GM23338 (cell line): ENCODE results near the gene SSH3. TPM values are rescaled to one million over a fixed set of nuclear protein-coding genes. Genes with fewer than 3 reads are reported as not detected.

Source experiments
- ATAC-seq: fragments of 200-7000 bp; cut with Tn5 transposase; 3 replicates; pipeline ENCODE4 v1.9.1; 2020
- DNase-seq: peaks from one replicate; pipeline ENCODE4 v3.0.0-alpha.2; 2015; ENCODE audit warnings: low spot score
- H2AFZ ChIP-seq: fragments of 200-600 bp; sonication (generic); 2 replicates; pipeline ENCODE4 v1.8.0; 2016; ENCODE audit warnings: antibody characterized with exemption, mild to moderate bottlenecking, moderate library complexity
- H3F3A ChIP-seq: fragments of 200-600 bp; sonication (generic); replicated peaks from 2 replicates; pipeline ENCODE4 v1.8.0; 2017; ENCODE audit warnings: antibody characterized with exemption, mixed run types, low read depth
- H3K27ac ChIP-seq: fragments of 200-600 bp; sonication (generic); 2 replicates; pipeline ENCODE4 v1.6.1; 2016; ENCODE audit warnings: low read depth
- H3K27me3 ChIP-seq: fragments of 200-600 bp; sonication (generic); 2 replicates; pipeline ENCODE4 v1.8.0; 2016; ENCODE audit warnings: mild to moderate bottlenecking, mixed run types, moderate library complexity; ENCODE audit not compliant: insufficient read depth
- H3K36me3 ChIP-seq: fragments of 200-600 bp; sonication (generic); 2 replicates; pipeline ENCODE4 v1.8.0; 2016; ENCODE audit warnings: mild to moderate bottlenecking; ENCODE audit not compliant: insufficient read depth
- H3K4me1 ChIP-seq: fragments of 200-600 bp; sonication (generic); 2 replicates; pipeline ENCODE4 v1.8.0; 2016; ENCODE audit warnings: mild to moderate bottlenecking, moderate library complexity; ENCODE audit not compliant: insufficient read depth
- H3K4me2 ChIP-seq: fragments of 200-600 bp; sonication (generic); 2 replicates; pipeline ENCODE4 v1.7.1; 2017; ENCODE audit warnings: mixed run types
- H3K4me3 ChIP-seq: fragments of 200-600 bp; sonication (generic); 2 replicates; pipeline ENCODE4 v1.6.1; 2016; ENCODE audit warnings: mixed run types
- H3K79me2 ChIP-seq: fragments of 200-600 bp; sonication (generic); replicated peaks from 2 replicates; pipeline ENCODE4 v1.8.0; 2017; ENCODE audit warnings: mild to moderate bottlenecking; ENCODE audit not compliant: insufficient read depth
- H3K9me2 ChIP-seq: fragments of 200-600 bp; sonication (generic); 2 replicates; pipeline ENCODE4 v1.8.0; 2017; ENCODE audit not compliant: insufficient read depth
- H4K20me1 ChIP-seq: fragments of 200-600 bp; sonication (generic); replicated peaks from 2 replicates; pipeline ENCODE4 v1.8.0; 2017; ENCODE audit warnings: mild to moderate bottlenecking; ENCODE audit not compliant: insufficient read depth
- H3K27ac Mint-ChIP-seq: 2 replicates; pipeline ENCODE4 v1.8.0; 2020; ENCODE audit warnings: inconsistent platforms, mild to moderate bottlenecking, moderate library complexity, mixed read lengths
- H3K27me3 Mint-ChIP-seq: 3 replicates; pipeline ENCODE4 v1.8.0; 2022; ENCODE audit warnings: low read depth, mild to moderate bottlenecking, moderate library complexity, mixed read lengths, inconsistent platforms; ENCODE audit not compliant: insufficient read depth, poor library complexity
- H3K36me3 Mint-ChIP-seq: 3 replicates; pipeline ENCODE4 v1.8.0; 2021; ENCODE audit warnings: low read depth, mild to moderate bottlenecking, inconsistent platforms, moderate library complexity, mixed read lengths
- H3K4me1 Mint-ChIP-seq: 3 replicates; pipeline ENCODE4 v1.8.0; 2020; ENCODE audit warnings: mild to moderate bottlenecking, inconsistent platforms, mixed read lengths
- H3K4me3 Mint-ChIP-seq: 3 replicates; pipeline ENCODE4 v1.8.0; 2021; ENCODE audit warnings: moderate library complexity, mild to moderate bottlenecking, inconsistent platforms, mixed read lengths
- H3K9me3 Mint-ChIP-seq: 3 replicates; pipeline ENCODE4 v1.8.0; 2020; ENCODE audit warnings: moderate library complexity, mild to moderate bottlenecking, inconsistent platforms, mixed read lengths
- CREB1 ChIP-seq: fragments of 250-450 bp; sonication (Bioruptor Pico); IDR thresholded peaks from 2 replicates; pipeline ENCODE4 v1.5.0; 2020; ENCODE audit warnings: low read depth, mild to moderate bottlenecking, moderate library complexity
- EZH2 ChIP-seq: fragments of 200-600 bp; sonication (generic); IDR thresholded peaks from one replicate; pipeline ENCODE4 v1.8.0; 2017; ENCODE audit warnings: antibody characterized with exemption, mild to moderate bottlenecking, low read depth; ENCODE audit not compliant: unreplicated experiment
- EZH2phosphoT487 ChIP-seq: fragments of 200-600 bp; sonication (generic); IDR thresholded peaks from one replicate; pipeline ENCODE4 v1.8.1; 2018; ENCODE audit warnings: antibody characterized with exemption; ENCODE audit not compliant: unreplicated experiment
- JUNB ChIP-seq: IDR thresholded peaks from one replicate; pipeline ENCODE4 v1.6.1; 2016; ENCODE audit warnings: antibody characterized with exemption; ENCODE audit not compliant: unreplicated experiment
- NANOG ChIP-seq: IDR thresholded peaks from 2 replicates; pipeline ENCODE4 v1.6.1; 2016; ENCODE audit warnings: antibody characterized with exemption, borderline replicate concordance
- POLR2AphosphoS5 ChIP-seq: IDR thresholded peaks from 2 replicates; pipeline ENCODE4 v1.6.1; 2016; ENCODE audit warnings: antibody characterized with exemption, low read depth
- STAT1 ChIP-seq: IDR thresholded peaks from one replicate; pipeline ENCODE4 v1.6.1; 2016; ENCODE audit warnings: antibody characterized with exemption; ENCODE audit not compliant: unreplicated experiment
- ZNF114 ChIP-seq: fragments of 250-450 bp; sonication (Bioruptor Pico); IDR thresholded peaks from 2 replicates; pipeline ENCODE4 v1.5.0; 2020; ENCODE audit warnings: mild to moderate bottlenecking, moderate library complexity
- ZNF331 ChIP-seq: fragments of 250-450 bp; sonication (Bioruptor Pico); IDR thresholded peaks from 2 replicates; pipeline ENCODE4 v1.5.0; 2020; ENCODE audit warnings: low read depth, mild to moderate bottlenecking, moderate library complexity
- ZNF462 ChIP-seq: fragments of 250-450 bp; sonication (Bioruptor Pico); IDR thresholded peaks from 2 replicates; pipeline ENCODE4 v1.5.0; 2020; ENCODE audit warnings: mild to moderate bottlenecking, moderate library complexity
- polyA plus RNA-seq: library from polyadenylated mRNA; unstranded; fragments of >200 nt; fragmentation: Nextera tagmentation; extraction: Ambion mirVana; gene quantifications from 2 replicates; pipeline ENCODE4 v1.2.1, GENCODE V29; 2016
- total RNA-seq: library from RNA; depleted of rRNA; stranded (reverse); fragments of >200 nt; shearing (Covaris generic); gene quantifications from 2 replicates; pipeline ENCODE4 v1.2.3, GENCODE V29; 2014
- TF ChIP-seq, protein P1 (sequence below), 2 experiments: fragments of 200-600 bp in 1 of 2; sonication (generic) in 1 of 2; conservative IDR thresholded peaks; 2 replicates each; pipeline versions ENCODE4 v1.5.1 to v1.6.1; 2016 to 2017; ENCODE audit warnings: antibody characterized with exemption in 2 of 2, low read depth in 2 of 2, mild to moderate bottlenecking in 2 of 2, moderate library complexity in 1 of 2
- TF ChIP-seq, protein P2 (sequence below): IDR thresholded peaks from 2 replicates; pipeline ENCODE4 v1.6.1; 2016; ENCODE audit warnings: antibody characterized with exemption
- TF ChIP-seq, protein P3 (sequence below): IDR thresholded peaks from one replicate; pipeline ENCODE4 v1.6.1; 2018; ENCODE audit warnings: antibody characterized with exemption; ENCODE audit not compliant: unreplicated experiment

Gene SSH3
- total and polyA plus RNA-seq, 2 experiments from 2014 or later: 17.8 to 40.0 TPM

- no peaks in the 10 kb centered on the region; the same call in 1 of the 2 replicates for H3K79me2 ChIP-seq
- Mint-ChIP-seq H3K36me3 (peaks cover 70% of the 10 kb centered on the region), H3K4me3 (no peak overlapping the region), H3K9me3 (no peaks in the 10 kb centered on the region), H3K4me1 (no peaks in the 10 kb centered on the region), H3K27me3 (peaks cover 9% of the 10 kb centered on the region), H3K27ac (no peak overlapping the region)
- no peak overlapping the region for H3K4me2 ChIP-seq
- no peak for TF ChIP-seq ZNF114 (CRISPR knock-in tag)
- TF ChIP-seq, protein P1, sequence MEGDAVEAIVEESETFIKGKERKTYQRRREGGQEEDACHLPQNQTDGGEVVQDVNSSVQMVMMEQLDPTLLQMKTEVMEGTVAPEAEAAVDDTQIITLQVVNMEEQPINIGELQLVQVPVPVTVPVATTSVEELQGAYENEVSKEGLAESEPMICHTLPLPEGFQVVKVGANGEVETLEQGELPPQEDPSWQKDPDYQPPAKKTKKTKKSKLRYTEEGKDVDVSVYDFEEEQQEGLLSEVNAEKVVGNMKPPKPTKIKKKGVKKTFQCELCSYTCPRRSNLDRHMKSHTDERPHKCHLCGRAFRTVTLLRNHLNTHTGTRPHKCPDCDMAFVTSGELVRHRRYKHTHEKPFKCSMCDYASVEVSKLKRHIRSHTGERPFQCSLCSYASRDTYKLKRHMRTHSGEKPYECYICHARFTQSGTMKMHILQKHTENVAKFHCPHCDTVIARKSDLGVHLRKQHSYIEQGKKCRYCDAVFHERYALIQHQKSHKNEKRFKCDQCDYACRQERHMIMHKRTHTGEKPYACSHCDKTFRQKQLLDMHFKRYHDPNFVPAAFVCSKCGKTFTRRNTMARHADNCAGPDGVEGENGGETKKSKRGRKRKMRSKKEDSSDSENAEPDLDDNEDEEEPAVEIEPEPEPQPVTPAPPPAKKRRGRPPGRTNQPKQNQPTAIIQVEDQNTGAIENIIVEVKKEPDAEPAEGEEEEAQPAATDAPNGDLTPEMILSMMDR (conservative IDR thresholded peaks at IDR 0.05; ENCODE audit: low read depth in 2 of 2): no peak
- TF ChIP-seq JUNB: no peak
- no peak for TF ChIP-seq ZNF331 (CRISPR knock-in tag)
- TF ChIP-seq POLR2AphosphoS5: no peak
- no peak for TF ChIP-seq EZH2phosphoT487
- TF ChIP-seq, protein P2, sequence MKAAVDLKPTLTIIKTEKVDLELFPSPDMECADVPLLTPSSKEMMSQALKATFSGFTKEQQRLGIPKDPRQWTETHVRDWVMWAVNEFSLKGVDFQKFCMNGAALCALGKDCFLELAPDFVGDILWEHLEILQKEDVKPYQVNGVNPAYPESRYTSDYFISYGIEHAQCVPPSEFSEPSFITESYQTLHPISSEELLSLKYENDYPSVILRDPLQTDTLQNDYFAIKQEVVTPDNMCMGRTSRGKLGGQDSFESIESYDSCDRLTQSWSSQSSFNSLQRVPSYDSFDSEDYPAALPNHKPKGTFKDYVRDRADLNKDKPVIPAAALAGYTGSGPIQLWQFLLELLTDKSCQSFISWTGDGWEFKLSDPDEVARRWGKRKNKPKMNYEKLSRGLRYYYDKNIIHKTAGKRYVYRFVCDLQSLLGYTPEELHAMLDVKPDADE: no peak
- TF ChIP-seq CREB1: no peak
- no peak for TF ChIP-seq EZH2
- TF ChIP-seq ZNF462 (CRISPR knock-in tag): no peak
- TF ChIP-seq NANOG: no peak
- no peak for TF ChIP-seq STAT1
- TF ChIP-seq, protein P3, sequence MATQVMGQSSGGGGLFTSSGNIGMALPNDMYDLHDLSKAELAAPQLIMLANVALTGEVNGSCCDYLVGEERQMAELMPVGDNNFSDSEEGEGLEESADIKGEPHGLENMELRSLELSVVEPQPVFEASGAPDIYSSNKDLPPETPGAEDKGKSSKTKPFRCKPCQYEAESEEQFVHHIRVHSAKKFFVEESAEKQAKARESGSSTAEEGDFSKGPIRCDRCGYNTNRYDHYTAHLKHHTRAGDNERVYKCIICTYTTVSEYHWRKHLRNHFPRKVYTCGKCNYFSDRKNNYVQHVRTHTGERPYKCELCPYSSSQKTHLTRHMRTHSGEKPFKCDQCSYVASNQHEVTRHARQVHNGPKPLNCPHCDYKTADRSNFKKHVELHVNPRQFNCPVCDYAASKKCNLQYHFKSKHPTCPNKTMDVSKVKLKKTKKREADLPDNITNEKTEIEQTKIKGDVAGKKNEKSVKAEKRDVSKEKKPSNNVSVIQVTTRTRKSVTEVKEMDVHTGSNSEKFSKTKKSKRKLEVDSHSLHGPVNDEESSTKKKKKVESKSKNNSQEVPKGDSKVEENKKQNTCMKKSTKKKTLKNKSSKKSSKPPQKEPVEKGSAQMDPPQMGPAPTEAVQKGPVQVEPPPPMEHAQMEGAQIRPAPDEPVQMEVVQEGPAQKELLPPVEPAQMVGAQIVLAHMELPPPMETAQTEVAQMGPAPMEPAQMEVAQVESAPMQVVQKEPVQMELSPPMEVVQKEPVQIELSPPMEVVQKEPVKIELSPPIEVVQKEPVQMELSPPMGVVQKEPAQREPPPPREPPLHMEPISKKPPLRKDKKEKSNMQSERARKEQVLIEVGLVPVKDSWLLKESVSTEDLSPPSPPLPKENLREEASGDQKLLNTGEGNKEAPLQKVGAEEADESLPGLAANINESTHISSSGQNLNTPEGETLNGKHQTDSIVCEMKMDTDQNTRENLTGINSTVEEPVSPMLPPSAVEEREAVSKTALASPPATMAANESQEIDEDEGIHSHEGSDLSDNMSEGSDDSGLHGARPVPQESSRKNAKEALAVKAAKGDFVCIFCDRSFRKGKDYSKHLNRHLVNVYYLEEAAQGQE: no peak
- DNase-seq (no peak), ATAC-seq (no peak)
- H3K4me1 ChIP-seq: no peaks in the 10 kb centered on the region
- H2AFZ ChIP-seq: no peak overlapping the region
- no peaks in the 10 kb centered on the region for H3K27me3 ChIP-seq
- H3K27ac ChIP-seq: no peak overlapping the region
- H3K36me3 ChIP-seq: peaks cover 59% of the 10 kb centered on the region
- H3K9me2 ChIP-seq: no peaks in the 10 kb centered on the region
- H3F3A ChIP-seq: peaks cover 31% of the 10 kb centered on the region
- H4K20me1 ChIP-seq: peaks cover 28% of the 10 kb centered on the region
- H3K4me3 ChIP-seq: no peak overlapping the region
Measured at GRCh38 chr11:67255353-67255752, 48.0 kb upstream of the SSH3 start.
